ENCODE data around the gene FOXJ3. TPM values are rescaled to one million over a fixed set of nuclear protein-coding genes. Genes with fewer than 3 reads are reported as not detected.

The FOXJ3 gene
- polyA plus RNA-seq, 1 donor, result 37.8 TPM

GRCh38 chr1:42144711-42145388, 190.2 kb downstream of the FOXJ3 start:
- no peak for DNase-seq (ENCODE audit: low read depth)

GRCh38 chr1:42143896-42144710, 190.9 kb downstream of the FOXJ3 start:
- DNase-seq (ENCODE audit: low read depth), result no peak

DNA sequence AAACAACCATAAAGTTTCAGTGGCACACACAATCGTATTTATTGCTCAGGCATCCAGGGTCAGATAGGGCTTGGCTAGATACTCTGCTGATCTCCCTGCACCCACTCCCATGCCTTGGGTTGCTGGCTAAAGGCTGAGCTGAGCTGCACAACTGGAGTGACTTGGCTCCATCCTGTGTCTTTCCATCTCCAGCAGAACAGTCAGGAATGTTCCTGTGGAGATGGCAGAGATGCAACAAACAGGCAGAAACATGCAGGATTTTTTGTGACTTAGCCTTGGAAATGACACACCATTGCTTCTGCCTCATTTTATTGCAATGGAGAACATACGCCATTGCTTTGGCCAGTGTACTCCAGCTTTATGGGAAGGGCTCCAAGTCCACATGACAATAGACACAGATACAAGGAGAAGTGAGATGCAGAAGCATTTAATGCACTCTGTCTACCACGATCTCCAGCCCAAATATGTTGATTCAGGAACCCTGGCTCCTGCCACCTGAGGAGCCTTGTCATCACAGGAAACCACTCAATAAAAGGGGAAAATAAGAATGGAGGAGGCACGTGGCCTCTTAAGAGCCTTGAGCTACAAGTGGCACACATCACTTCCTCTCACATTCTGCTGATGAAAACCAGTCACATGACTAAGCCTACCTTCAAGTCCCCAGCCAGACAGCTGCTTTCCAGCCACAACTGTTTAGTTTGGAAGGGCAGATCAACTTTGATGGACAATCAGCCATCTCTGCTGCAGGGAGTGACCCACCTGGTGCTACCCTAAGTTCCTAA, 191.9 kb downstream of the FOXJ3 start:
- no peak for DNase-seq (ENCODE audit: low read depth)

GRCh38 chr1:42141978-42142377, 193.1 kb downstream of the FOXJ3 start:
- no peak for DNase-seq (ENCODE audit: low read depth)

GRCh38 chr1:42140191-42140590, 194.8 kb downstream of the FOXJ3 start:
- DNase-seq (ENCODE audit: low read depth), result no peak

- no peak for DNase-seq (ENCODE audit: low read depth)
Measured at GRCh38 chr1:42139444-42139843, 195.6 kb downstream of the FOXJ3 start.

- DNase-seq (ENCODE audit: low read depth), result no peak
Measured at GRCh38 chr1:42138586-42138985, 196.4 kb downstream of the FOXJ3 start.

DNA sequence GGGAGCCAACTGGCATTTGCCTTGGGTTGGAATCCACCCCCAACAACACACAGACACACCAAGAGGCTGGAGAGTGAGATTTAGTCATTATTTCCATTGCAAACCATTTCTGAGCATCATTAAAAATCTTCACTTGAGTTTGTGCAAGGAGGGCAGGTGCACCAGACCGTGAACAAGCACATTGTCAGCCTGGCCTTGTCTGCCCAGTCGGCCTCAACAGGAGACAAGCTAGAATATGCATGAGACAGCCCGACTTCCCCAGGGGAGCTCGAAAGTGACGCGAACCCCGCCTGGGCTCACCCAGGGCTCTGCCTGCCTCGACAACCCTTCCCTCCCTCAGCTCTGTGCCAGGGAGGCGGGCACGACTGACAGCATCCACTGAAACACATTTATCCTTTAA, 197.3 kb downstream of the FOXJ3 start:
- no peak for DNase-seq (ENCODE audit: low read depth)

- DNase-seq (ENCODE audit: low read depth), result no peak
Measured at GRCh38 chr1:42136466-42136865, 198.6 kb downstream of the FOXJ3 start.

DNA sequence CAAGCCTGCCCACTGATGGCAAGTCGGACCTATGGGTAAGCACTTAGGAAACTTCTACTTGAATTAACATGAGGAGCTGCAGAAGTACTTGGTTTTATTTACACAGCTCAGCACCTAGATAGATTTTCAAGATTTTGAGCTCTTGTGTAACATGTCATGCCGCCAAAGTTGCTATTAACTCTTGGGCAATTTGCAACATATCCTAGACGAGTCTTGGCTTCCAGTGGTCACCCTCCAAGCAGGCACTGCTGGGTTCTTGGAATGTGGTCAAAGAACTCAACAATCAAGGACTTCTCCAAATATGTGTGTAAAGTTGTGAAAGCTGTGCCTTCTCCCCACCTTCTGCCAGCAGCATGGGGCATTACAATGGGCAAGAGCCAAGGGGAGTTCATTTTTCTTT, 199.6 kb downstream of the FOXJ3 start:
- DNase-seq (ENCODE audit: low read depth), result no peak

DNA sequence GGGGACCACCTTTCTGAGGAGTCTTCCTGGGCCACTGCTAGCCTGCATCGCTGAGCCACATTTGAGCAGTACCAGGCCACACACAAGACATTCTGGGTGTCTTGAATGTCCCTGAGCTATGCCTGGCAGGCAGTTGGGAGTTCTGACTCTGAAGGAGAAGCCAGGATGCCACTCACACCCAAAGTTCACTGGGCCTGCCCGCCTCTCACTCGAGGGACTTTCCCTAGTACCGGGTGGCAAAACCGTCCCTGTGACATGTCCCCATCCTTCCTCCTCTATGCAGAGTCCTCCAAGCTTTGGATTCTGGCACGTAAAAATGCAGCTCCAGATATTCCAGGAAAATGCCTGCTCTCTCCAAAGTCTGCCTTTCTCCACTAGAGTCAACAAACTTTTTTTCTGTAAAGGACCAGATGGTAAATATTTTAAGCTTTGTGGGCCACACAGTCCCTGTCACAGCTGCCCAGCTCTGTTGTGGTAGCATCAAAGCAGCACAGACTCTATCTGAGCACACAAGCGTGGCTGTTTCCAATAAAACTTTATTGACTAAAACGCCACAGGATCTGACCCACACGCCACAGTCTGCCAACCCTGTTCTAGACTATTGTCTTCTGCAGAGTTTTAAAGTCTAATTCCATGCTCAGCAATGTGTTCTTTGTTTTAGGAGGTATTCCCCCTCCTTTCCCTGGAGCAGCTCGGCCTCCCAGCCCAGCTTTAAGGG, 201.1 kb downstream of the FOXJ3 start:
- DNase-seq (ENCODE audit: low read depth), result no peak

DNA sequence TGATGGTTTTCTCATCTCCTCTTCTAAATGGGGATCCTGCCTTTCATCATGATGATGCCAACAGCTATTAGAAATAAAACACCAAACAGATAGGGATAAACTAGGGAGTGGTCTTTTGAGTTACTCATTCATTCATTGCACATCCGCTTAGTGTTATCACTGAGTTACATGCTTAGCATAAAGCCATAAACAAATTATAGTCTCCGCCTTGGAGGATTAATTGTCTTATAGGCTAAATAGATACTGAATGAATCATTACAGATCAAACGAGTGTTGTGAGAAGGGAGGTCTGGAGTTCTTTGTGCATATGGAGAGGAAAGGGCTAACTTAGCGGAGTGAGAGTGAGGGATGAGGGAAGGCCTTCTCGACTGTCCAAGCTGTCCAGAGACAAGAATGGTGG, 201.6 kb downstream of the FOXJ3 start:
- DNase-seq (ENCODE audit: low read depth), result no peak

- no peak for DNase-seq (ENCODE audit: low read depth)
Measured at GRCh38 chr1:42130061-42130660, 204.9 kb downstream of the FOXJ3 start.

- no peak for DNase-seq (ENCODE audit: low read depth)
Measured at GRCh38 chr1:42128964-42129363, 206.1 kb downstream of the FOXJ3 start.

- no peak for DNase-seq (ENCODE audit: low read depth)
Measured at GRCh38 chr1:42128499-42128898, 206.5 kb downstream of the FOXJ3 start.

- DNase-seq (ENCODE audit: low read depth), result no peak
Measured at GRCh38 chr1:42127767-42128166, 207.3 kb downstream of the FOXJ3 start.

Other genes starting within 250 kb of the FOXJ3 start
- not detected for gene GUCA2B, start 181.8 kb downstream of the FOXJ3 start, polyA plus RNA-seq (ENCODE audit: insufficient read length)
- not detected for gene GUCA2A, start 170.5 kb downstream of the FOXJ3 start, polyA plus RNA-seq (ENCODE audit: insufficient read length)
- gene RIMKLA, start 45.6 kb upstream of the FOXJ3 start, polyA plus RNA-seq (ENCODE audit: insufficient read length), result 0.89 TPM
- gene ZMYND12, start 120.8 kb upstream of the FOXJ3 start, polyA plus RNA-seq (ENCODE audit: insufficient read length), result 0.37 TPM
- gene PPCS, start 121.3 kb upstream of the FOXJ3 start, polyA plus RNA-seq (ENCODE audit: insufficient read length), result 33.1 TPM
- gene CCDC30, start 128.1 kb upstream of the FOXJ3 start, polyA plus RNA-seq (ENCODE audit: insufficient read length), result 2.3 TPM